ENCODE results near the gene ALG8.

The ALG8 gene

GRCh38 chr11:78158987-78159652 is 19.7 kb upstream of the ALG8 start:
- no peak for DNase-seq

DNA sequence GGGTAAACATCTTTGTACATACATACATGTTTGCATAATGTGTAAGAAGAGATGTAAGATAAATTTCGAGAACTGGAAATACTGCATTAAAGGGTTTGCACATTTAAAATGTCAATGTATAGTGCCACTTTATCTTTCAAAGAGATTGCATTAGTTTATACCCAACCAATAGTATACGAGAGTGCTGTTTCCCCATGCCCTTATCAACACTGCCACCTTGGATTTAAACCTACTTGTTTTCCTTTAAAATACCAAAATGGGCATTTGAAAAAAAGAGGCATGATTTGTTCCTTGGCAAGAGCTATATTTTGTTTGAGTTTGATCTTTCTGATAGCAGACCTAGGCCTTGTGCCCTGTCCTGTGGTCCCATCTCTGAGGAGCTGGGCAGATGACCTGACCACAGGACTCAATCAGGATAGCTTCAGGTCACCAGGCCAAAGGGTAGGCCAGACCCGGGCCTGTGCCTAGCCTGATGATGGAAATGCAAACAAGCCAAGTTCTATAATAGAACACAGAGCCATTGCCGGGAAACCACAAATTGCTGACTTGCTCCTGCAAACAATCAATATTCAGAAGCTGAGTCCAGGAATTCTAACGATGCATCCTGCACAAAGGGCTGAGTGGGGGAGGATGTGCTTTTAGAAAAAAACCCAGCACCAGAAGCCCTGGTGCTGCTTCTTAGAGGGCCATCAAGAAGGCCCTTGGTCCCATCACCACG is 16.9 kb upstream of the ALG8 start:
- no peak for DNase-seq

DNA sequence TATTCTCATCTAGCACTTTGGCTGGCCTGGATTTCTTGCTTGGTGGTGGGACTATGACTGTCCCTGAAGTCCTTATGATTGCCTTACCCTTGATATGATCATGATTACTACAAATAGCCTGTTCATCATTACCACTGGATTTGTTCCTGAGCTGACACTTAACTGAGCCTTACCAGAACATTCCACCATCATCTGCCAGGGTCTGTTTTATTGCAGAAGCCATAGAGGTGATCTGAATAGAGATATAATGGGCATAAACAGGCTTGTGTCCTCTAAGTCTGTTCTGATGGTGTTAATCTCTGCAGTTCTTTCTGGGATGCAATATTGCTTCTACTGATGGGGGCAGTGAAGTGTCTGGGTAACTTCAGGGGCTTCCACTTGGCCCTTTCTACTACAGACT is 12.4 kb upstream of the ALG8 start:
- no peak for DNase-seq

GRCh38 chr11:78150754-78151153 is 11.3 kb upstream of the ALG8 start:
- no peak for DNase-seq

DNA sequence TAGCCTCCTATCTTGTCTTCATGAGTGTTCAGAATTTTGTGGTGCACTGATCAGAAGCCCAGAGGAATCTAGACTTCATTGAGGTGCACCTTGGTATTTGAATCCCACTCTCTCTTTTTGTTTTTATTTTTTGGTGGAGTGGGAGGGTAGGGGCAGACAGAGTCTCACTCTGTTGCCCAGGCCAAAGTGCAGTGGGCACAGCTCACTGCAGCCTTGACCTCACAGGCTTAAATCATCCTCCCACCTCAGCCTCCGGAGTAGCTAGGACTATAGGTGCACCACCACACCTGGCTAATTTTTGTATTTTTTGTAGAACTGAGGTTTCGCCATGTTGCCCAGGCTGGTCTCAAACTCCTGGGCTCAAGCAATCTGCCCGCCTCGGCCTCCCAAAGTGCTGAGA is 10.9 kb upstream of the ALG8 start:
- no peak for DNase-seq

GRCh38 chr11:78149646-78150045 is 10.2 kb upstream of the ALG8 start:
- no peak for DNase-seq

DNA sequence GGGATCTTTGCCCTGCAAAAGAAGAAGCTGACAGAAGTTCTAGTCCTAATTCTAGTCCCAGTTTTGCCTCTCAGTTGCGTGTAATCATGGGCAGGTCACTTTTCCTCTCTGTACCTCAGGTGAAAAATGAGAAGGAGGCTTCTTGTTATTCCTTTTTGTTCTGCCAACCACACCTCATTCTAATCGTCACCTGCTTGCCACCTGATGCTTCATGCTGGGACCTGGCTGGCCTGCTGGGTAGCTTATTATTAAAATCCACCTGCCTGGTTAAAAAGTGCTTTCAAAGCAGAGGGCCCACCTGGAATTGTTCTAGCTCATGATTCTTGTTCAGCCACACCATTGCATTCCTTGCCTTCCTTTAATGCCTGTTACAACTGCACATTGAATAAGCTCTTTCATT is 8.4 kb upstream of the ALG8 start:
- peak; percentile 86 for DNase-seq

DNA sequence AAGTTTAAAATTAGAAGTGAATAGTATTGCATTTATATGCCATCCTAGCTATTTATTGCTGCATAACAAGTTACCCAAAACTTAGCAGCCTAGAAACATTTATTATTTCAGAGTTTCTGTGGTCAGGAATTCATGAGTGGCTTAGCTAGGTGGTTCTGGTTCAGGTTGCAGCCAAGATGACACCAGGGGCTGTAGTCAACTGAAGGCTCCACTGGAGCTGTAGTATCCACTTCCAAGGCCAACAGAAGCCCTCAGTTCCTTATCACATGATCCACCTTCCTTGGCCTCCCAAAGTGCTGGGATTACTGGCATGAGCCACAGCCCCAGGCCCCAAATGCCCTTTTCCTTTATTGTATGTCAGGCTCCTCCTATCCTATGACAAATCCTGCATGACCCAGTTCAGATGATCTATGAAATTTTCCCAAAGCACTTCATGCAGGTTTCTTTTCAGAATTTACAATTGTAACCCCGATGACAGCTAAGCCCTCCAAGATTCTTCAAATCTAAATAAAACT is 6.1 kb upstream of the ALG8 start:
- no peak for DNase-seq

- DNase-seq = no peak
These were observed 1.1 kb upstream of the ALG8 start for GRCh38 chr11:78140392-78141077.

DNA sequence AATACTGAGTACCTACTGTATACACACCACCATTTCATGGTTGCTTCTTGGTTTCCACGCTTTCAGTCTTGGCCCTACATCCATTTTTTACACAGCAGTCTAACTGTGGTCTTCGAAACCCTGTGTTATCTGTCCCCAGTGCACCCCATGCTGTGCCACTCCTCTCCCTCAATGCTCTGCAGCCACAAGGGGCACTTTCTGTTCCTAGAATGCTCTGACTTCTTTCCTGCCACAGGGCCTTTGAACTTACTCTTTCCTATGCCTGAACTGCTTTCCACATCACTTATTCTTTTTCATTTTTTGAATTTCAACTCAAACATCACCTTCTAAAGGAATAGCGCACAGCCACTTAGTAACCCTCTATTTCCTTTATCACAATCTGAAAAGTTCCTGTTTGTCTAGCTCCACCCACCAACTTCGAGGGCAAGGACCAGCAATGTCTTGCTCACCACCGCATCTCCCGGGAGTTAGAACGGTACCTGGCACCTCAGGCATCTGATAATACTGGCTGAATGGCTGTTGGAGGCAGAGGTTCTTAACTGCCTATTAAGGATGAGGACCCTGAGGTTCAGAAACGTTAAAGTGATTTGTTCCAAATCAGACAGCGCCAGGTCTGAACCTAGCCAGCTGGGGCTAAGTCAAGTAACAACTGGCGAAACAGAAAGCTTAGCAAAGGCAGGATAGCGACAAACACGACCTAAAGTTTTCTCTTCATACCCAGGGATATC is 568 bp downstream of the ALG8 start:
- DNase-seq = no peak

GRCh38 chr11:78138291-78138690 is 1.1 kb downstream of the ALG8 start:
- no peak for DNase-seq

GRCh38 chr11:78132475-78132874 is 7.0 kb downstream of the ALG8 start:
- no peak for DNase-seq

DNA sequence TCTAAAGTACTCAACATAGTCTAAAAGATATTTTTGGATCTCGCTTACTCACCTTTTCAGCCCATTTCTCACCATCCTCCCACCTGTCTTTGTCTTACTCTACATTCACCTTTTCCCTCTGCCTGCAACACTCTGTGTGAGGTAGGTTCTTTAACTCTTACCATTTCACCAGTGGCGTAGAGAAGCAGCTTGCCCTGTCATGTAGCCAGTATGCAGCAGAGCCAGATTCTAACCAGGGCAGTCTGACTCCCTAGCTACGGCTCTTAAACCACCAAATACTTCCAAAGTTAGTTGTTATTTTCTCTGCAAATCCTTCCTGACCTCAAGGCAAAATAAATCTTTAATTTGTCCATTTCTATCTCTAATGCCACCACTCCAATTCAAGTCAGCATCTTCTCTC is 7.5 kb downstream of the ALG8 start:
- no peak for DNase-seq

DNA sequence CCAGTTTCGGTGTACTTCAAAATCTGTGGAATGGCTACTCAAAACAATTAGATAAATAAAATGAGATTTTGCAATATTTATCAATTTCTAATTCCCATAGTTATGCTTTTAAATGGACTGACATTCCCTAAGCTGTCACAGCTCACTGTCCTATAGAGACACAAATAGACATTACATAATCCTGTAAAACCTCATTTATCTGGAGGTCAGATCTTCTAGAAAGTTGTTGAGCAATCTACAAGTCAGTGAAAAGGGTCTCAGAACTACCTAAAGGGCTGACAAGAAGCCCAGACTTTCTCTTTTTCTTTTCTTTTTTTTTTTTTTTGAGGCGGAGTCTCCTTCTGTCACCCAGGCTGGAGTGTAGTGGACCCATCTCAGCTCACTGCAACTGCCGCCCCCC is 12.0 kb downstream of the ALG8 start:
- DNase-seq = no peak

DNA sequence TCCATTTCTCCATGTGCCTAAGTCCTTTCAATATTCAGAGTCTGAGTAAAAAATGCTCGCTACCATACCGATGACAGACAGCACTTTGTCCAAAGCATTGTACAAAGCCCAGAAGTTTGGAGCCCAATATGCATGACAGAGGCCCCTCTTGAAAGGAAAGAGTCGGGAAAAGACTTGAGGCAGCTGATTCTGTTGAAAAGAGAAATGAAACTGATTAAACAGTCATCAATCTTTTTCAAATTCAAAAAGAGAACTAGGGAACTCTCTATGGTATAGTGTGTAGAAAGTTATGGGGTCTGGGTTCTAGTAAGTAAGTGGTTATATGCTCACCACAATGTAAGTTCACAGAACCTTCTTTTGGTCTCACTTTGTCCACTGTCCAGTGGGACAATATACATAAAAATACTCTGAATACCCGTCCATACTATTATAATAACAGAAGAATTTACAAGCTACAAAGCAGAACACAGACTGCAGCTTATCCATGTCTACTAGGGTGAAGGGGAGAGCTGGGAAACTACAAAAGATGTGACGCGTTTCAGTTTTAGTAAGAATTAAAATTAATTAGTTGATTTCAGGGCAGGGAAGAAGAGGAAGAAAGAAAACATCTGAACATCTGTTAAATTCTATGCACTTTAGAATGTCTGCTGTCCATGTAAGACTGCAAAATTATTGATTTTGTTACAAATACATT is 26.7 kb downstream of the ALG8 start:
- no peak for DNase-seq

DNA sequence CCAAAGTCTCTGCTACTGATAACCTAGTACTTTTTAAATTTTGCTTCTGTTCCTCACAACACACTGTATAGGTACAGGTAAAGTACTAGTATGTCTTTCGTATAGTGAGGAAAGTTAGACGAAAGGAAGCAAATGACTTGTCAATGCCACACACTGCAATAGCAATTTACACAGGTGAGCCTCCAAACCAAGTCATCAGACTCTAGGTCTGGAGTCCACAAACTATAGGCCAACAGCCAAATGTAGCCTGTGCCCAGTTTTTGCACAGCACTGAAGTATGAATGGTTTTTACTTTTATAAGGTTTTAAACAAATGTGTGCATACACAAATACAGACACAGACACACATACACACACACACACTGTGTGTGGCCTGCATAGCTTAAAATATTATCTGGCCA is 28.1 kb downstream of the ALG8 start:
- DNase-seq = no peak

DNA sequence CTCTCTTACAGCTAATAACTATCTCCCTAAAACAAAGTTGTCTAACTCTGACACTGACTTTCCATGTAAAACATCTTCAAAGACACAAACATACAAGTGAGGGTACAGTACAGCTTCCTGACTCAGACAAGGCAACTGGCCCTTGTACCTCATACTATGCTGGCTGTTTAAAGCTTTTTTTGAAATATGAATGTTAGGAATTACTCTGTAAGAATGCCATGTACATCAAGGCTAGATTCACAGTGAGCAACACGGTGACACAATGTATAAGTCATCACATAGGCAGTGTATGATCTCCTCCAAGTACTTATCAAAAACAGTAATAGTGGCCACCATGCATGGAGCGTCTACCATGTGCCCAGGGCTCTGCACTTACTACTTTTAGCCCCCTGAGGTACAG is 28.6 kb downstream of the ALG8 start:
- no peak for DNase-seq

- DNase-seq = no peak
These were observed 29.1 kb downstream of the ALG8 start for GRCh38 chr11:78110351-78110750.

DNA sequence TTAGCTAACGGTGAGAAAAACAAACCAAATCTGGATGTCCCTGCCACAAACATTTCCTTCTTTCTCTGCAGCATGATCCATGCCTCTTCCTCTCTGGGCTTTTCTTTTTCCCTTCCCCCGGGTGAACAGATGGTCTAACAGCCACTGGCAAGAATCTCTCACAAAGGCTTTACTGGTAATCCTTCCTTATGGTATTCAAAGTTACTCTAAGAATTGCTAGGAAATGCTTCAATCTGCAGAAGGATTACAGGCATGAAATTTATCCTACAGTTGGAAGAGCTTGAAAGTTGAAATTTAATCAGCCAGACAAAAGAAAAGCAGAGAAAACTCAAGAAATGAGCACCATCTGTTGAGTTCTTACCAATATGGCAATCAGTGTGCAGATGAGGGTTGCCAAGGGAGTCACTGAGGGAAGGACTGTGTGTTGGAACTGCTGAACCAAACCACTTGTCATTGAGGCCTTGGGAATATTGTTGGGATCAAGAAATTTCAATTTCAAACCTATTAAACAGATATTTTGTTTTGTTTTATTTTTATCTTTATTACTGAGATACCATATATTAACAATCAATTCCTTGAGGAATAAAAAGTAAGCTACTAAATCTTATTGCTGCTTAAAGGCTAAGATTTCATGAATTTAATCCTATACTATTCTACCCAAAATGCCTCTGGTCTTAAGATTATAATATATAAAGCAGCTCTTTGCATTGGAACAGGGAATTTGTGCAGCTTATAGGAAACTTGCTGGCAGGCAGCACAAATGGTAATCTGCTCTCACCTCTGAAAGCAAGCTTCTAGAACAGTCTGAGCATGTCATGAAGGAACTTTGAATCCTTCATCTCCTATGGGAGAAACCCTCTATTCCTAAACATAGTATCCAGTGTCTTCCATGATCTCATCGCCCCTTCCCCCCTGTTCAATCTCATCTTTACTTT is 30.1 kb downstream of the ALG8 start:
- DNase-seq = no peak

GRCh38 chr11:78100676-78101472 is 38.6 kb downstream of the ALG8 start:
- DNase-seq = no peak

DNA sequence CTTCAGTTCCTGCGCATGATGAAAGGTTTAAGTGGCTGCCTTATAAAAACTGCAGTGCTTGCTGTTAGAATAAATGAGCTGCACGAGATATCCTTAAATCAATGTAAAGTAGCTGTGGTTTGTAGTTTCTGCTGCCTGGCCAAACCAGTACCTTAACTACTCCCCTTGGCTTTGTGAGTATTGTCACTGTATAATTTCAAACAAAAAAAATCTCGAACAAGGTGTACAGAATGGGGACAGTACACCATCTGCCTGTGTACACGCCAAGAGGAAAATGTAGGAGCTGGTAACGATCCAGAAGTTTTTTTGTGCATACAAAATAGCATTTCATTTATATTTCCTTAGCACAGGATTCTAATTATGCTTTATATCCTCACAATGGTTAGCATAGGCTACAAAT is 39.2 kb downstream of the ALG8 start:
- DNase-seq = no peak
